EH (cell line): ENCODE data around the gene RDH11.

Experiments
- DNase-seq: peaks from one replicate; pipeline ENCODE4 v3.0.0-alpha.2; 2015; ENCODE audit warnings: low read depth

RDH11 gene

GRCh38 chr14:67650151-67650550 lies 45.4 kb downstream of the RDH11 start:
- no peak for DNase-seq

- no peak for DNase-seq
These were observed 49.4 kb downstream of the RDH11 start for GRCh38 chr14:67646131-67646530.

GRCh38 chr14:67645414-67645813 lies 50.1 kb downstream of the RDH11 start:
- no peak for DNase-seq

GRCh38 chr14:67644428-67644827 lies 51.1 kb downstream of the RDH11 start:
- DNase-seq, result peak; percentile 13

- no peak for DNase-seq
These were observed 51.9 kb downstream of the RDH11 start for GRCh38 chr14:67643713-67644112.

- no peak for DNase-seq
These were observed 53.4 kb downstream of the RDH11 start for GRCh38 chr14:67641902-67642749.

- no peak for DNase-seq
These were observed 54.1 kb downstream of the RDH11 start for GRCh38 chr14:67641480-67641879.

- DNase-seq, result no peak
These were observed 56.9 kb downstream of the RDH11 start for GRCh38 chr14:67638642-67639041.

GRCh38 chr14:67636361-67636919 lies 59.1 kb downstream of the RDH11 start:
- peak; percentile 37 for DNase-seq

- no peak for DNase-seq
These were observed 62.0 kb downstream of the RDH11 start for GRCh38 chr14:67633451-67634147.

- no peak for DNase-seq
These were observed 64.6 kb downstream of the RDH11 start for GRCh38 chr14:67630938-67631337.

GRCh38 chr14:67630186-67630585 lies 65.4 kb downstream of the RDH11 start:
- peak; percentile 7 for DNase-seq

GRCh38 chr14:67627519-67627918 lies 68.0 kb downstream of the RDH11 start:
- DNase-seq, result no peak
